Measurements from ENCODE around the gene C21orf58.

The C21orf58 gene

GRCh38 chr21:46254208-46254975 lies 69.3 kb downstream of the C21orf58 start:
- no peak for DNase-seq (ENCODE audit: low spot score)

- no peak for DNase-seq (ENCODE audit: low spot score)
Observed at GRCh38 chr21:46253610-46254124, 70.0 kb downstream of the C21orf58 start.

GRCh38 chr21:46252840-46253239 lies 70.8 kb downstream of the C21orf58 start:
- DNase-seq (ENCODE audit: low spot score): no peak

All from globus pallidus (tissue), 1 donor.